Measurements from ENCODE around the gene HOXD13.
A peak's percentile ranks its signal among the peaks of the same experiment; 100 is the strongest.

The HOXD13 gene

DNA sequence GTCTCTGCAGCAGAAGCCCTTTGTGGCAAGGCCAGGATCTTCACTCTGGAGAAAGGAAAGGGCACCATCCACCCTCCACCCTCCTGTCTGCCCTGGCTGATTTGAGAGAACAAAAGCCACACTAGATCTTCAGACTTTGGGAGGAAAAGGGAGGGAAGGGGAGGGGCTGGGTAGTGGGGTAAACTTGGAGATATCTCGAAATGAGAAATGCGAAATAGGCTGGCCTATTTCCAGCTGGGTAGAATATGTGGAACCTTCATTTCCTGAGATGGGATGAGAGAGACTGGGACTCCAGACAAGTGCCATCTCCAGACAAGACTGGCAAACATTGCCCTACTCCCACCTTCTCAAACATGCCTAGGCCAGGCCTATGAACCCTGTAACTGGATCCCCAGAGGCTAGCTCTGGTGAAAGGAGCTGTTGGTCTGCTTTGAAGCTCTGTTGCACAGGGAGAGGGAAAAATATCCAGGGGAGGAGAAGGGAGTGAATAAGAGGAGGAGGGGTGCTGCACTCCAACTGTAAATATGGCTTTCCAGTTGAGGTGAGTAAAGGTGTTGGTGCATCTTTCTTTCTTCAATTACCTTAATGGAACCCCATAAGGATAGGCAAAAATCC lies 8.8 kb downstream of the HOXD13 start:
- peaks cover 10% of the 10 kb centered on the region for H3K4me1 ChIP-seq (ENCODE audit: control insufficient read depth, insufficient read depth, low read length)
- no peak for TF ChIP-seq ZXDB (tag by site-specific recombination; IDR thresholded peaks at IDR 0.05)
- no peak for TF ChIP-seq ZNF169 (tag by site-specific recombination; IDR thresholded peaks at IDR 0.05)
- TF ChIP-seq EGR2 (tag by site-specific recombination; IDR thresholded peaks at IDR 0.05; ENCODE audit: low read depth) = no peak
- TF ChIP-seq ZNF670 (tag by site-specific recombination; IDR thresholded peaks at IDR 0.05; ENCODE audit: low read depth) = no peak
- TF ChIP-seq ZNF114 (tag by site-specific recombination; IDR thresholded peaks at IDR 0.05) = no peak
- TF ChIP-seq WT1 (tag by site-specific recombination; IDR thresholded peaks at IDR 0.05) = peak; percentile 68
- H3K9me3 ChIP-seq (ENCODE audit: control insufficient read depth, insufficient read depth, low read depth, low read length) = no peaks in the 10 kb centered on the region
- CTCF ChIA-PET = interaction anchor here (1.6 kb wide), 1 partner anchor 551 kb away, joined by 6 read pairs; no protein-coding TSS in a partner anchor
- peak overlapping the region; percentile 13; the same call in 1 of the 2 replicates for H3K27ac ChIP-seq (ENCODE audit: extremely low read depth, low read depth, low read length)
- POLR2A ChIA-PET = no interaction called here
- no peaks in the 10 kb centered on the region for H3K36me3 ChIP-seq (ENCODE audit: control insufficient read depth in 2 of 2, insufficient read depth in 1 of 2, low read length in 2 of 2)
- H3K4me3 ChIP-seq (ENCODE audit: low read depth, low read length) = no peak overlapping the region

GRCh38 chr2:176101842-176102241 lies 9.3 kb downstream of the HOXD13 start:
- TF ChIP-seq ZNF354C (tag by site-specific recombination; IDR thresholded peaks at IDR 0.05; ENCODE audit: borderline replicate concordance, low read depth) = no peak
- no peak for TF ChIP-seq KLF10 (tag by site-specific recombination; IDR thresholded peaks at IDR 0.05)
- TF ChIP-seq REPIN1 (tag by site-specific recombination; IDR thresholded peaks at IDR 0.05; ENCODE audit: low read depth) = no peak
- 0 out of 2 replicates have a peak, but pooled peaks have one; percentile 35 for TF ChIP-seq ZSCAN16 (tag by site-specific recombination; IDR thresholded peaks at IDR 0.05)
- no peak for TF ChIP-seq KLF9 (tag by site-specific recombination; IDR thresholded peaks at IDR 0.05; ENCODE audit: low read depth)
- no peak for TF ChIP-seq ZNF747 (tag by site-specific recombination; IDR thresholded peaks at IDR 0.05)
- TF ChIP-seq IKZF3 (tag by site-specific recombination; IDR thresholded peaks at IDR 0.05) = no peak
- TF ChIP-seq PRDM10 (tag by site-specific recombination; IDR thresholded peaks at IDR 0.05) = peak; percentile 69
- TF ChIP-seq ZNF768 (tag by site-specific recombination; IDR thresholded peaks at IDR 0.05) = no peak
- no peak for TF ChIP-seq ZNF175 (tag by site-specific recombination; IDR thresholded peaks at IDR 0.05)
- TF ChIP-seq TRIM28 (IDR thresholded peaks at IDR 0.05; ENCODE audit: borderline replicate concordance, low read length) = no peak
- CTCF ChIA-PET = interaction anchor here (1.3 to 1.6 kb wide), 2 partner anchors 25 to 551 kb away, joined by 4 to 6 read pairs; no protein-coding TSS in a partner anchor
- Histone ChIP-seq H3K4me1 (ENCODE audit: control insufficient read depth, insufficient read depth, low read length) (peaks cover 9% of the 10 kb centered on the region), H3K27ac (ENCODE audit: extremely low read depth, low read depth, low read length) (peak overlapping the region; percentile 13; the same call in 1 of the 2 replicates), H3K9me3 (ENCODE audit: control insufficient read depth, insufficient read depth, low read depth, low read length) (no peaks in the 10 kb centered on the region), H3K4me3 (ENCODE audit: low read depth, low read length) (no peak overlapping the region), H3K36me3 (ENCODE audit: control insufficient read depth in 2 of 2, insufficient read depth in 1 of 2, low read length in 2 of 2) (no peaks in the 10 kb centered on the region)
- POLR2A ChIA-PET = no interaction called here

GRCh38 chr2:176102309-176102866 lies 9.9 kb downstream of the HOXD13 start:
- Histone ChIP-seq H3K4me1 (ENCODE audit: control insufficient read depth, insufficient read depth, low read length) (peaks cover 4% of the 10 kb centered on the region), H3K36me3 (ENCODE audit: control insufficient read depth in 2 of 2, insufficient read depth in 1 of 2, low read length in 2 of 2) (no peaks in the 10 kb centered on the region), H3K9me3 (ENCODE audit: control insufficient read depth, insufficient read depth, low read depth, low read length) (no peaks in the 10 kb centered on the region), H3K4me3 (ENCODE audit: low read depth, low read length) (no peak overlapping the region), H3K27ac (ENCODE audit: extremely low read depth, low read depth, low read length) (no peak overlapping the region; the same call in 1 of the 2 replicates)
- ChIA-PET POLR2A (no interaction called here), CTCF (interaction anchor here (0.6 to 2.2 kb wide), 8 partner anchors 11 to 953 kb away, joined by 3 to 6 read pairs (median 3); no protein-coding TSS in a partner anchor)
- TF ChIP-seq KLF7 (tag by site-specific recombination; IDR thresholded peaks at IDR 0.05; ENCODE audit: borderline replicate concordance) = no peak
- TF ChIP-seq SP3 (tag by site-specific recombination; IDR thresholded peaks at IDR 0.05) = no peak
- no peak for TF ChIP-seq ZBTB10 (tag by site-specific recombination; IDR thresholded peaks at IDR 0.05)
- TF ChIP-seq ZBTB6 (tag by site-specific recombination; IDR thresholded peaks at IDR 0.05) = no peak
- no peak for TF ChIP-seq ZNF626 (tag by site-specific recombination; IDR thresholded peaks at IDR 0.05)
- TF ChIP-seq, protein P1, sequence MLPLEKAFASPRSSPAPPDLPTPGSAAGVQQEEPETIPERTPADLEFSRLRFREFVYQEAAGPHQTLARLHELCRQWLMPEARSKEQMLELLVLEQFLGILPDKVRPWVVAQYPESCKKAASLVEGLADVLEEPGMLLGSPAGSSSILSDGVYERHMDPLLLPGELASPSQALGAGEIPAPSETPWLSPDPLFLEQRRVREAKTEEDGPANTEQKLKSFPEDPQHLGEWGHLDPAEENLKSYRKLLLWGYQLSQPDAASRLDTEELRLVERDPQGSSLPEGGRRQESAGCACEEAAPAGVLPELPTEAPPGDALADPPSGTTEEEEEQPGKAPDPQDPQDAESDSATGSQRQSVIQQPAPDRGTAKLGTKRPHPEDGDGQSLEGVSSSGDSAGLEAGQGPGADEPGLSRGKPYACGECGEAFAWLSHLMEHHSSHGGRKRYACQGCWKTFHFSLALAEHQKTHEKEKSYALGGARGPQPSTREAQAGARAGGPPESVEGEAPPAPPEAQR (tag by site-specific recombination; IDR thresholded peaks at IDR 0.05) = no peak
